T-helper 17 cell (primary cell): Measurements from ENCODE around the gene SENP1. TPM values are rescaled to one million over a fixed set of nuclear protein-coding genes. Genes with fewer than 3 reads are reported as not detected.
A peak's percentile ranks its signal among the peaks of the same experiment; 100 is the strongest.

Experiments
- ATAC-seq: fragments of 150-1000 bp; cut with Tn5 transposase; 2 replicates; pipeline ENCODE4 v1.10.0; 2021; ENCODE audit warnings: mild to moderate bottlenecking, moderate library complexity
- DNase-seq, 3 donors: peaks; one replicate each; pipeline versions ENCODE4 v3.0.0 to v3.0.0-alpha.2; 2020 to 2021
- H3K9me3 ChIP-seq: one replicate; pipeline ENCODE4 v1.7.0; 2013; ENCODE audit warnings: low read length, mild to moderate bottlenecking; ENCODE audit not compliant: control insufficient read depth, poor library complexity, severe bottlenecking
- H3K27ac Mint-ChIP-seq: one replicate; pipeline ENCODE4 v1.8.0; 2022; ENCODE audit warnings: mild to moderate bottlenecking, moderate library complexity, mixed read lengths
- H3K27me3 Mint-ChIP-seq: one replicate; pipeline ENCODE4 v1.8.0; 2022; ENCODE audit warnings: mixed read lengths
- H3K36me3 Mint-ChIP-seq: one replicate; pipeline ENCODE4 v1.8.0; 2022; ENCODE audit warnings: low read depth, mixed read lengths
- H3K4me1 Mint-ChIP-seq: one replicate; pipeline ENCODE4 v1.8.0; 2022; ENCODE audit warnings: mild to moderate bottlenecking, mixed read lengths
- H3K4me3 Mint-ChIP-seq: one replicate; pipeline ENCODE4 v1.8.0; 2022; ENCODE audit warnings: mild to moderate bottlenecking, moderate library complexity, mixed read lengths
- total RNA-seq, 4 donors: library from RNA in 2 of 4; stranded (reverse) in 2 of 4; gene quantifications; one replicate each; pipeline ENCODE4 v1.2.3 and lab custom pipeline; 2022 to 2026

Gene SENP1
- total RNA-seq, 2 donors from 2014 or later: 26.9 to 33.8 TPM

- no peak overlapping the region for H3K4me3 Mint-ChIP-seq
- no peak for ATAC-seq
- DNase-seq: no peak
- no peaks in the 10 kb centered on the region for H3K9me3 ChIP-seq
- H3K36me3 Mint-ChIP-seq: peaks cover 10% of the 10 kb centered on the region
- peaks cover 11% of the 10 kb centered on the region for H3K4me1 Mint-ChIP-seq
- H3K27me3 Mint-ChIP-seq: no peaks in the 10 kb centered on the region
- H3K27ac Mint-ChIP-seq: peak overlapping the region; percentile 11
Measured at GRCh38 chr12:48051681-48052080, 54.2 kb downstream of the SENP1 start.

- no peaks in the 10 kb centered on the region for H3K27me3 Mint-ChIP-seq
- H3K36me3 Mint-ChIP-seq: peaks cover 13% of the 10 kb centered on the region
- H3K4me1 Mint-ChIP-seq: peaks cover 11% of the 10 kb centered on the region
- no peak overlapping the region for H3K4me3 Mint-ChIP-seq
- no peaks in the 10 kb centered on the region for H3K9me3 ChIP-seq
- no peak for DNase-seq
- H3K27ac Mint-ChIP-seq: no peak overlapping the region
- no peak for ATAC-seq
Measured at GRCh38 chr12:48050174-48050573, 55.7 kb downstream of the SENP1 start.

DNA sequence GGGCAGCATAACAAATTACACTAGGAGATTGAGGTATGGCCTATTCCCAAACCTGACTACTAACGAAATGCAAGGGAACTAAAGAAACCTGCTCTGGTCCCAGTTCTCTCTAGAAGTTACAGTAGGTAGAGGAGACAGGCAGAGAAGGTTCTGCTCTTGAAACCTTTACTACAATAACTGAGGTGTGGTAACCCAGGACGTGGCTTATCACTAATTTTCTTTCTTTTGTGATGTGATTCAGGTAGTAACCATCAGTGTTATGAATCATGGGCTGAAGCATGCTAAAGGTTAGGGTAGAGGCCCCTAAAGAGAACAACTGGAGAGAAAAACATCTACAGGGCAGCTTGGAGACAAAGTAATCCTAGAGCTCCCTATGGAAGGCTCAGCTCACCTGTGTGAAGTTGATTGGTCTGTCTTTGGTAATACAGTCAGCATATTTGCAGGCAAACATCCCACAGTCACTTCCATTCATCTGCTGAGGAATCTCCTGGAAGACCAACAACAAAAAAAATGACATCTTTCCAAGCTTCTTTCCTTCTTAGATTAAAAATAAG lies 59.8 kb downstream of the SENP1 start:
- no peak overlapping the region for H3K4me3 Mint-ChIP-seq
- no peaks in the 10 kb centered on the region for H3K9me3 ChIP-seq
- no peak for ATAC-seq
- peak overlapping the region; percentile 3 for H3K27ac Mint-ChIP-seq
- DNase-seq: no peak
- H3K4me1 Mint-ChIP-seq: peaks cover 7% of the 10 kb centered on the region
- H3K27me3 Mint-ChIP-seq: no peaks in the 10 kb centered on the region
- peaks cover 13% of the 10 kb centered on the region for H3K36me3 Mint-ChIP-seq

GRCh38 chr12:48045061-48045846 lies 60.6 kb downstream of the SENP1 start:
- peaks cover 13% of the 10 kb centered on the region for H3K36me3 Mint-ChIP-seq

DNA sequence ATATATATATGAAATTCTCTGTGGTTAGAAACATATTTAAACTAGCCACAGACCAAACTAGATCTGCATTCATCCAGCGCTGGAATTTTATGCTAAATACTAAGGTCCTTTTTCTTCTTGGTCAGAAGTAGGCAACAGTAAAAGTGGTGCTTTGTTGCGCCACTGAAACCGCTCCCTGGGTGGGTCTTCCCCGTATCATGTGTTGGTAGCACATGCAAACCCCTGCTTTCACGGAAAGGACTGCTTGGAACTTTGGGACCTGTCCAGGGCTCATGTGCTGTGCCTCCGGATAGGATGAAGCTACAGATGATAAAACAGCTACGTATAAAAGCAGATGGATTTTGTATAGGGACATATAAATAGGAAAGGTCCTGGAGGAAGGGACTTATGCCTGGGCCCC lies 61.5 kb downstream of the SENP1 start:
- H3K4me1 Mint-ChIP-seq: peaks cover 7% of the 10 kb centered on the region
- no peaks in the 10 kb centered on the region for H3K9me3 ChIP-seq
- ATAC-seq (no peak), DNase-seq (no peak)
- H3K36me3 Mint-ChIP-seq: peaks cover 13% of the 10 kb centered on the region
- no peaks in the 10 kb centered on the region for H3K27me3 Mint-ChIP-seq
- no peak overlapping the region for H3K27ac Mint-ChIP-seq
- H3K4me3 Mint-ChIP-seq: no peak overlapping the region

More at GRCh38 chr12:48045061-48045846, 60.6 kb downstream of the SENP1 start:
- no peak for DNase-seq
- peak overlapping the region; percentile 3 for H3K27ac Mint-ChIP-seq
- ATAC-seq: no peak
- H3K9me3 ChIP-seq: no peaks in the 10 kb centered on the region
- H3K27me3 Mint-ChIP-seq: no peaks in the 10 kb centered on the region
- H3K4me3 Mint-ChIP-seq: no peak overlapping the region
- peaks cover 7% of the 10 kb centered on the region for H3K4me1 Mint-ChIP-seq

GRCh38 chr12:48043771-48044170 lies 62.1 kb downstream of the SENP1 start:
- Mint-ChIP-seq H3K27me3 (no peaks in the 10 kb centered on the region), H3K4me3 (no peak overlapping the region), H3K4me1 (peaks cover 5% of the 10 kb centered on the region), H3K36me3 (peaks cover 7% of the 10 kb centered on the region), H3K27ac (peak overlapping the region; percentile 80)
- DNase-seq: no peak
- no peak for ATAC-seq
- H3K9me3 ChIP-seq: no peaks in the 10 kb centered on the region

- Mint-ChIP-seq H3K27me3 (no peaks in the 10 kb centered on the region), H3K27ac (no peak overlapping the region), H3K36me3 (peaks cover 3% of the 10 kb centered on the region), H3K4me3 (no peak overlapping the region), H3K4me1 (peaks cover 16% of the 10 kb centered on the region)
- ATAC-seq (no peak), DNase-seq (no peak)
- H3K9me3 ChIP-seq: no peaks in the 10 kb centered on the region
Measured at GRCh38 chr12:48041591-48042423, 64.1 kb downstream of the SENP1 start.

DNA sequence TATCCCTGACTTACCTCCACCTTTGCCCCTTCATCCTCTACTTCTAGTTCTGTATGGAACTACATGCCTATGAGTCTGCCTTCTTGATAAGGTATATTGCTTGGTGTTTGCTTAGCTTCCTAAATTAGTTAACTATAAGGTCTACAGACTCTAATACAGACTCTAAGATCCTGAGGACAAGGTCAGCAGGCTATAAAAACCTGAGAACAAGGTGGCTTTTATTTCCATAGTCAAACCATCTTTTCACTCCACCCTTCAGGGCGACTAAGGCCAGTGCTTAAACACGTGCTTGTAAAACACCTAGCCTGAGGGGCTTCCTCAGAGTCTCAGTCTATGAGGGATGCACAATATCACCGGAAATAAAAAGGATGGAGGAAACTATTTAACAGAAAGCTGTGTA lies 65.5 kb downstream of the SENP1 start:
- no peak for DNase-seq
- ATAC-seq: no peak
- Mint-ChIP-seq H3K4me3 (no peak overlapping the region), H3K27me3 (no peaks in the 10 kb centered on the region), H3K4me1 (peaks cover 16% of the 10 kb centered on the region), H3K27ac (no peak overlapping the region), H3K36me3 (peaks cover 2% of the 10 kb centered on the region)
- no peaks in the 10 kb centered on the region for H3K9me3 ChIP-seq

GRCh38 chr12:48039151-48039550 lies 66.7 kb downstream of the SENP1 start:
- H3K9me3 ChIP-seq: no peaks in the 10 kb centered on the region
- Mint-ChIP-seq H3K27ac (no peak overlapping the region), H3K4me1 (peaks cover 16% of the 10 kb centered on the region), H3K4me3 (no peak overlapping the region), H3K36me3 (no peaks in the 10 kb centered on the region), H3K27me3 (no peaks in the 10 kb centered on the region)
- DNase-seq (no peak), ATAC-seq (no peak)

- no peaks in the 10 kb centered on the region for H3K27me3 Mint-ChIP-seq
- no peak overlapping the region for H3K4me3 Mint-ChIP-seq
- no peaks in the 10 kb centered on the region for H3K36me3 Mint-ChIP-seq
- DNase-seq (no peak), ATAC-seq (no peak)
- H3K9me3 ChIP-seq: no peaks in the 10 kb centered on the region
- peaks cover 16% of the 10 kb centered on the region for H3K4me1 Mint-ChIP-seq
- H3K27ac Mint-ChIP-seq: no peak overlapping the region
Measured at GRCh38 chr12:48038085-48038484, 67.8 kb downstream of the SENP1 start.

DNA sequence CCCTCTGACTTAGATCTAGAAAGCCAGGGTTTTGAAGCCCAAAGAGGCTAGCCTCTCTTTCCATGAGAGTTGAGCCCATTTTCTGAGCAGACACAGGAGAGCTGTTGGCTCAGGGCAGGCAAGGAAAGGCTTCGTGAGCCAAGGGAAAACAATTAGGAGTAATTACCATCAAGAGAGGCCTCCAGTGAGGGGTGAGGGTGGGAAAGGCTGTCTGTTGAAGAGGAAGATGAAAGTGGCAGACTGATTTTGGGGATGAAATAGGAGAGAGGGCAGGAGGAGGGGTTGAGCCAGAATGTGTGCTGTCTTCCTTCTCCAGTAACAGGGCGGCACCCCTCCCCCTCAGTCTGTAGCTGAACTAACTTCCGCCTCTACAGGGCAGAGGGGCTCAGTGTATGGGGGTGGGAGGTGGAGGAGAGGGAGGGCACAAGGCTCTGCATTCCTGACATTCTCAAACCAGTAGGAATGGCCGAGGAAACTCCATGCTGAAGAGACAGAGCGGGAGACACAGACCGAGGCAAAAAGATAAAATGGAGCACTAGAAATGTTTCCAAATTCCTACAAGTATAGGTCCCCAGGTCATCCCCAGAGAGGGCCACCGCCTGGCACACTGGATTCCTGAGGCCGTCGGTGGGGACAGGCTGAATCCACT lies 68.5 kb downstream of the SENP1 start:
- Mint-ChIP-seq H3K4me1 (peaks cover 16% of the 10 kb centered on the region), H3K36me3 (no peaks in the 10 kb centered on the region), H3K27me3 (no peaks in the 10 kb centered on the region), H3K27ac (peak overlapping the region; percentile 57), H3K4me3 (peak overlapping the region; percentile 59)
- H3K9me3 ChIP-seq: no peaks in the 10 kb centered on the region
- ATAC-seq (no peak), DNase-seq (no peak)

DNA sequence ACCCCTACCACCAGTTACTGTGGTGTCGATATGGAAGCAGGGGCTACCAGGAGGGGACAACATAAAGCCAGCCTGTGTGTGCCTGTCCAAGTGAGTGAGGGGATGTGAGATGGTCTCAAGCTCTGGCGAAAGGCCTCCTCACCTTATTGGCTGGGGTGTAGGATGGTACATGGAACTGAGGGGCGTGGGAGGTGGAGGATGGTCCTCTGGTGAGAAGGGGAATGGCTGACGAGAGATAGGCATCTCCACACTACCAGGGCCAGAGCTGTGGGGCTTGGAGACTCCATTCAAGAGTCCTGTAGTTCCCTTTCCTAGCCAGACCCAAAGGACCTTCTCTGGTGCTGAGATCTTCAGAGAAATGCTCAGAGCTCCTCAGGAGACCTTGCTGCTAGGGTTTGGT lies 69.1 kb downstream of the SENP1 start:
- ATAC-seq: no peak

More for the DNA sequence above, 69.1 kb downstream of the SENP1 start:
- no peaks in the 10 kb centered on the region for H3K9me3 ChIP-seq
- no peak for DNase-seq
- H3K36me3 Mint-ChIP-seq: no peaks in the 10 kb centered on the region
- H3K4me1 Mint-ChIP-seq: peaks cover 16% of the 10 kb centered on the region
- H3K4me3 Mint-ChIP-seq: no peak overlapping the region
- H3K27me3 Mint-ChIP-seq: no peaks in the 10 kb centered on the region
- H3K27ac Mint-ChIP-seq: peak overlapping the region; percentile 57
